H1 (cell line): ENCODE measurements around the gene OLFM1. TPM values are rescaled to one million over a fixed set of nuclear protein-coding genes. Genes with fewer than 3 reads are reported as not detected.

Experiments used
- CTCF ChIA-PET: fragments of 300-600 bp; sonication (Branson Sonifier 250); formaldehyde crosslinking; loops from one replicate; lab custom pipeline; 2021; ENCODE audit not compliant: partially characterized antibody; lab: Charles Lee
- POLR2A ChIA-PET: fragments of 300-600 bp; sonication (Branson Sonifier 250); formaldehyde crosslinking; loops from one replicate; lab custom pipeline; 2021; ENCODE audit warnings: inconsistent platforms; ENCODE audit not compliant: partially characterized antibody; lab: Charles Lee
- DNase-seq, 2 experiments: peaks; one replicate each; pipeline versions ENCODE4 v3.0.0 to v3.0.0-alpha.2; 2010 to 2022; ENCODE audit warnings: low spot score in 2 of 2, low read depth in 1 of 2, mixed read lengths in 1 of 2
- FAIRE-seq: peaks from 2 replicates; lab custom pipeline; 2011; peaks lifted over from hg19 to GRCh38; lab: Jason Lieb, UNC
- H2AFZ ChIP-seq: 2 replicates; pipeline ENCODE4 v1.8.1; 2012; ENCODE audit warnings: low read length, inconsistent platforms
- H2AK5ac ChIP-seq: 2 replicates; pipeline ENCODE4 v1.6.1; 2013; ENCODE audit warnings: low read depth, low read length
- H2BK120ac ChIP-seq: replicated peaks from 2 replicates; pipeline ENCODE3; 2013; ENCODE audit warnings: low read depth, low read length, inconsistent platforms
- H2BK12ac ChIP-seq: 2 replicates; pipeline ENCODE4 v1.6.1; 2013; ENCODE audit warnings: low read depth, low read length
- H2BK15ac ChIP-seq: 2 replicates; pipeline ENCODE4 v1.6.1; 2013; ENCODE audit warnings: low read length
- H2BK20ac ChIP-seq: 2 replicates; pipeline ENCODE4 v1.6.1; 2013; ENCODE audit warnings: low read length
- H2BK5ac ChIP-seq: 2 replicates; pipeline ENCODE4 v1.6.1; 2013; ENCODE audit warnings: low read depth, low read length
- H3K14ac ChIP-seq: 2 replicates; pipeline ENCODE4 v1.6.1; 2013; ENCODE audit warnings: inconsistent platforms; ENCODE audit not compliant: insufficient read length
- H3K18ac ChIP-seq: 2 replicates; pipeline ENCODE4 v1.6.1; 2013; ENCODE audit warnings: low read length; ENCODE audit errors: extremely low read depth
- H3K23ac ChIP-seq: 2 replicates; pipeline ENCODE4 v1.6.1; 2013; ENCODE audit warnings: inconsistent platforms; ENCODE audit not compliant: insufficient read length
- H3K23me2 ChIP-seq: 2 replicates; pipeline ENCODE4 v1.6.1; 2013; ENCODE audit warnings: low read depth, low read length
- H3K27ac ChIP-seq: 2 replicates; pipeline ENCODE4 v1.6.1; 2011; ENCODE audit warnings: low read depth, low read length, inconsistent platforms
- H3K27me3 ChIP-seq, 4 experiments: replicated peaks in 1 of 4; 1 replicate in 1 of 4; 2 replicates in 3 of 4; pipeline versions ENCODE4 v1.6.1 to v1.8.1; 2011 to 2013; ENCODE audit warnings: low read length in 3 of 4, mild to moderate bottlenecking in 3 of 4, inconsistent platforms in 2 of 4, mixed read lengths in 2 of 4, moderate library complexity in 1 of 4; ENCODE audit not compliant: control insufficient read depth in 3 of 4, insufficient read depth in 3 of 4; ENCODE audit errors: extremely low read depth in 1 of 4
- H3K36me3 ChIP-seq, 4 experiments: 2 replicates each; pipeline versions ENCODE4 v1.6.1 to v1.8.1; 2011 to 2013; ENCODE audit warnings: mild to moderate bottlenecking in 4 of 4, low read length in 3 of 4, moderate library complexity in 2 of 4, control low read depth in 1 of 4, inconsistent platforms in 1 of 4; ENCODE audit not compliant: insufficient read depth in 4 of 4, control insufficient read depth in 2 of 4
- H3K4ac ChIP-seq: replicated peaks from 2 replicates; pipeline ENCODE3; 2013; ENCODE audit warnings: low read length, low read depth, mixed read lengths, inconsistent platforms; ENCODE audit not compliant: insufficient read length
- H3K4me1 ChIP-seq, 4 experiments: replicated peaks in 1 of 4; 1 replicate in 1 of 4; 2 replicates in 3 of 4; pipeline versions ENCODE4 v1.6.1 to v1.8.1; 2011 to 2013; ENCODE audit warnings: low read length in 3 of 4, inconsistent platforms in 2 of 4, mixed read lengths in 1 of 4; ENCODE audit not compliant: insufficient read depth in 4 of 4, control insufficient read depth in 3 of 4
- H3K4me2 ChIP-seq, 2 experiments: 2 replicates each; pipeline versions ENCODE4 v1.6.1 to v1.8.1; 2011 to 2013; ENCODE audit warnings: low read depth in 2 of 2, low read length in 2 of 2, control low read depth in 1 of 2, inconsistent platforms in 1 of 2, mild to moderate bottlenecking in 1 of 2; ENCODE audit not compliant: insufficient read depth in 1 of 2
- H3K4me3 ChIP-seq, 4 experiments: fragments of 200-600, 300-600 bp in 1 of 4; sonication (generic), shearing (Covaris generic), sonication (Bioruptor Twin) in 1 of 4; 2 replicates each; pipeline versions ENCODE4 v1.5.1 to v1.8.1; 2011 to 2016; ENCODE audit warnings: low read length in 4 of 4, low read depth in 3 of 4, control low read depth in 2 of 4, inconsistent platforms in 2 of 4, mild to moderate bottlenecking in 2 of 4, mixed read lengths in 1 of 4, moderate library complexity in 1 of 4; ENCODE audit not compliant: insufficient read depth in 2 of 4; ENCODE audit errors: extremely low read depth in 1 of 4
- H3K56ac ChIP-seq: replicated peaks from 2 replicates; pipeline ENCODE3; 2013; ENCODE audit warnings: low read depth, mild to moderate bottlenecking, mixed read lengths, low read length, inconsistent platforms; ENCODE audit not compliant: insufficient read length
- H3K79me1 ChIP-seq: 2 replicates; pipeline ENCODE4 v1.6.1; 2013; ENCODE audit warnings: low read depth, low read length, control low read depth
- H3K79me2 ChIP-seq, 2 experiments: 2 replicates each; pipeline versions ENCODE4 v1.6.1 to v1.8.1; 2012 to 2013; ENCODE audit warnings: low read length in 2 of 2, mild to moderate bottlenecking in 2 of 2, inconsistent platforms in 1 of 2; ENCODE audit not compliant: insufficient read depth in 2 of 2, control insufficient read depth in 1 of 2
- H3K9ac ChIP-seq, 4 experiments: replicated peaks in 1 of 4; 1 replicate in 1 of 4; 2 replicates in 3 of 4; pipeline versions ENCODE4 v1.6.1 to v1.8.1; 2011 to 2013; ENCODE audit warnings: low read depth in 3 of 4, low read length in 3 of 4, control low read depth in 2 of 4, mild to moderate bottlenecking in 2 of 4, moderate library complexity in 2 of 4, inconsistent platforms in 1 of 4; ENCODE audit errors: extremely low read depth in 1 of 4
- H3K9me3 ChIP-seq, 2 experiments: 2 replicates each; pipeline versions ENCODE4 v1.6.1 to v1.8.1; 2012 to 2013; ENCODE audit warnings: mild to moderate bottlenecking in 2 of 2, moderate library complexity in 2 of 2, control low read depth in 1 of 2, inconsistent platforms in 1 of 2, low read depth in 1 of 2, low read length in 1 of 2, mixed read lengths in 1 of 2; ENCODE audit not compliant: insufficient read depth in 2 of 2
- H4K20me1 ChIP-seq, 2 experiments: replicated peaks in 1 of 2; 2 replicates each; pipeline versions ENCODE3 to v1.8.1; 2011 to 2013; ENCODE audit warnings: inconsistent platforms in 2 of 2, low read length in 2 of 2, mild to moderate bottlenecking in 1 of 2; ENCODE audit not compliant: insufficient read depth in 2 of 2, control insufficient read depth in 1 of 2
- H4K5ac ChIP-seq: 2 replicates; pipeline ENCODE4 v1.6.1; 2013; ENCODE audit warnings: low read length, low read depth, mixed read lengths, inconsistent platforms; ENCODE audit not compliant: insufficient read length
- H4K8ac ChIP-seq: 2 replicates; pipeline ENCODE4 v1.8.0; 2013; ENCODE audit warnings: mild to moderate bottlenecking, moderate library complexity, low read length, inconsistent platforms; ENCODE audit not compliant: insufficient read depth; ENCODE audit errors: extremely low read depth
- H4K91ac ChIP-seq: replicated peaks from 2 replicates; pipeline ENCODE3; 2013; ENCODE audit warnings: low read length, mixed read lengths, inconsistent platforms; ENCODE audit not compliant: insufficient read length
- POU5F1 ChIP-seq: IDR thresholded peaks from 2 replicates; pipeline ENCODE4 v1.6.1; 2011; ENCODE audit warnings: low read depth, mild to moderate bottlenecking, low read length, moderate library complexity
- SP4 ChIP-seq: IDR thresholded peaks from 2 replicates; pipeline ENCODE4 v1.6.1; 2012; ENCODE audit warnings: low read length, inconsistent platforms
- USF2 ChIP-seq: IDR thresholded peaks from 2 replicates; pipeline ENCODE4 v1.6.1; 2011; ENCODE audit warnings: low read length, improper control_type of control experiment
- WGBS, 2 experiments: shearing (Covaris generic) in 1 of 2; methylation state at CpG; one replicate each; pipeline versions ENCODE4 v1.1.6 to v1.1.7; 2013 to 2015; ENCODE audit warnings: low lambda C conversion rate in 2 of 2, mixed read lengths in 2 of 2, inconsistent platforms in 1 of 2, low coverage in 1 of 2, missing lambda C conversion rate in 1 of 2; ENCODE audit not compliant: insufficient replicate concordance in 2 of 2, insufficient coverage in 1 of 2, insufficient read length in 1 of 2; ENCODE audit errors: extremely low coverage in 1 of 2, missing lambda C conversion rate in 1 of 2; 5-methylcytosine and 5-hydroxymethylcytosine counted together
- polyA plus RNA-seq, 7 experiments: library from polyadenylated mRNA; depleted of rRNA in 3 of 7; stranded (reverse) in 5 of 7; unstranded in 2 of 7; fragments of >200 nt in 5 of 7; fragments of 200-250 nt in 2 of 7; gene quantifications; 1 replicate in 5 of 7; 2 replicates in 1 of 7; 4 replicates in 1 of 7; pipeline versions ENCODE4 v1.2.1 to v1.2.3, GENCODE V29; 2011 to 2013; ENCODE audit warnings: missing spikeins in 2 of 7, mixed read lengths in 2 of 7
- total RNA-seq: library from RNA; stranded (reverse); fragmentation: NEBNext Ultra II Directional; extraction: Animal tissue kit (Norgen Biotek cat#: 25700); gene quantifications from 2 replicates; pipeline ENCODE4 v1.2.1, GENCODE V29; 2021

OLFM1 gene
- total and polyA plus RNA-seq, 2 of the 8 experiments (the other 6 are each of a cell fraction or from before 2014, with no cell fraction given): 53.0 to 53.4 TPM

- Histone ChIP-seq H2BK120ac (no peak overlapping the region), H2BK20ac (no peak overlapping the region), H4K5ac (no peak overlapping the region), H3K18ac (no peak overlapping the region), H3K4me2 (no peak overlapping the region), H3K27me3 (peaks cover 0 to 4% (median 0%) of the 10 kb centered on the region in 4 experiments; a peak in 2 of 7 replicates), H3K9ac (no peak overlapping the region), H2AFZ (no peak overlapping the region), H4K20me1 (no peaks in the 10 kb centered on the region), H2BK12ac (no peak overlapping the region), H3K4ac (no peak overlapping the region), H3K56ac (no peak overlapping the region), H3K23ac (no peak overlapping the region), H3K9me3 (peaks cover 0 to 5% of the 10 kb centered on the region in 2 experiments; a peak in 2 of 4 replicates), H2AK5ac (no peak overlapping the region), H3K27ac (no peak overlapping the region), H3K4me3 (no peak overlapping the region), H4K91ac (no peak overlapping the region), H3K79me2 (no peaks in the 10 kb centered on the region), H3K23me2 (no peaks in the 10 kb centered on the region), H2BK15ac (no peak overlapping the region), H3K79me1 (no peaks in the 10 kb centered on the region), H2BK5ac (no peak overlapping the region; the same call in 1 of the 2 replicates), H3K14ac (no peak overlapping the region), H4K8ac (no peak overlapping the region), H3K36me3 (no peaks in the 10 kb centered on the region), H3K4me1 (peaks cover 0 to 5% (median 0%) of the 10 kb centered on the region in 4 experiments; a peak in 1 of 7 replicates)
- WGBS, 2 experiments: 90% methylated on average over 18 of the region's 18 CpGs; no CpG with 5 or more reads in 1 of the 2 experiments
- FAIRE-seq (no peak), DNase-seq (no peak)
- ChIA-PET CTCF (interaction anchor here (0.6 to 0.8 kb wide), 2 partner anchors 62 to 409 kb away, joined by 3 to 4 read pairs; no protein-coding TSS in a partner anchor), POLR2A (no interaction called here)
- TF ChIP-seq SP4 (no peak), USF2 (no peak), POU5F1 (no peak)
Observed at GRCh38 chr9:135130207-135130976, 42.9 kb downstream of the OLFM1 start.
